Body of pancreas (tissue), 4 donors: ENCODE measurements around the gene KDM2B. TPM values are rescaled to one million over a fixed set of nuclear protein-coding genes. Genes with fewer than 3 reads are reported as not detected.

ENCODE experiments used
- ATAC-seq: fragments of 150-250 bp; one replicate; pipeline ENCODE4 v1.9.1; 2016
- DNase-seq, 4 donors: peaks; one replicate each; pipeline ENCODE4 v3.0.0-alpha.2; 2019
- H3K27ac ChIP-seq, 4 donors: fragments of 200-600 bp; sonication (generic); 1 replicate in 3 of 4; 2 replicates in 1 of 4; pipeline versions ENCODE4 v1.5.1 to v1.6.1; 2016 to 2019; ENCODE audit warnings: mild to moderate bottlenecking in 1 of 4, mixed read lengths in 1 of 4, moderate library complexity in 1 of 4
- H3K27me3 ChIP-seq, 2 donors: fragments of 200-600 bp; sonication (generic); one replicate each; pipeline ENCODE4 v1.6.0; 2016; ENCODE audit warnings: mild to moderate bottlenecking in 1 of 2
- H3K36me3 ChIP-seq, 2 donors: fragments of 200-600 bp; sonication (generic); replicated peaks in 1 of 2; 2 replicates each; pipeline ENCODE4 v1.5.1; 2016; ENCODE audit warnings: low read depth in 2 of 2; ENCODE audit not compliant: insufficient read depth in 1 of 2
- H3K4me1 ChIP-seq: fragments of 200-600 bp; sonication (generic); one replicate; pipeline ENCODE4 v1.6.0; 2016
- H3K4me3 ChIP-seq, 2 donors: fragments of 200-600 bp; sonication (generic); 1 replicate in 1 of 2; 2 replicates in 1 of 2; pipeline ENCODE4 v1.5.1; 2016 to 2019
- H3K9me3 ChIP-seq, 3 donors: fragments of 200-600 bp; sonication (generic); 1 replicate in 2 of 3; 2 replicates in 1 of 3; pipeline ENCODE4 v1.5.1; 2016
- CTCF ChIP-seq, 7 experiments: fragments of 450-650 bp in 4 of 7; fragments of 200-600 bp in 3 of 7; sonication (generic) in 3 of 7; IDR thresholded peaks; one replicate each; pipeline ENCODE4 v1.5.1; 2016 to 2019; ENCODE audit warnings: antibody characterized with exemption in 7 of 7
- POLR2A ChIP-seq, 3 donors: fragments of 450-650 bp; IDR thresholded peaks; one replicate each; pipeline ENCODE4 v1.6.1; 2016; ENCODE audit warnings: antibody characterized with exemption in 3 of 3, mild to moderate bottlenecking in 2 of 3
- WGBS, 2 donors: methylation state at CpG; one replicate each; pipeline ENCODE4 v1.1.5; 2017; 5-methylcytosine and 5-hydroxymethylcytosine counted together
- intact Hi-C: fragments of 100-400 bp; cut with DNase I; formaldehyde crosslinking; loops from one replicate; pipeline ENCODE4 v1.15.1; 2023
- total RNA-seq, 2 donors: library from RNA; depleted of rRNA; stranded (reverse); fragments of >200 nt; gene quantifications; one replicate each; pipeline ENCODE4 v1.1.0, GENCODE V29; 2016

Gene KDM2B
- total RNA-seq, 2 donors from 2014 or later = 17.8 to 26.5 TPM

GRCh38 chr12:121464331-121464730, 116.5 kb downstream of the KDM2B start:
- Histone ChIP-seq H3K9me3 (no peaks in the 10 kb centered on the region), H3K4me3 (no peak overlapping the region), H3K4me1 (peaks cover 21% of the 10 kb centered on the region), H3K36me3 (no peaks in the 10 kb centered on the region), H3K27ac (no peak overlapping the region), H3K27me3 (no peaks in the 10 kb centered on the region)
- no peak for ATAC-seq
- intact Hi-C loops = no loop called here
- no peak for DNase-seq
- no peak for TF ChIP-seq POLR2A (IDR thresholded peaks at IDR 0.05)
- TF ChIP-seq CTCF (IDR thresholded peaks at IDR 0.05) = no peak
- WGBS, 2 donors = 93 to 97% methylated on average over 13 of the region's 13 CpGs

GRCh38 chr12:121461048-121461447, 119.8 kb downstream of the KDM2B start:
- DNase-seq = peak in 1 of 4 donors; percentile 33
- intact Hi-C loops = no loop called here
- Histone ChIP-seq H3K4me1 (peaks cover 10% of the 10 kb centered on the region), H3K4me3 (no peak overlapping the region), H3K36me3 (no peaks in the 10 kb centered on the region), H3K9me3 (no peaks in the 10 kb centered on the region), H3K27me3 (no peaks in the 10 kb centered on the region), H3K27ac (no peak overlapping the region)
- 81 to 90% methylated on average over 5 of the region's 5 CpGs for WGBS, 2 donors
- no peak for ATAC-seq
- TF ChIP-seq POLR2A (IDR thresholded peaks at IDR 0.05) (peak in 1 of 3 donors; percentile 16), CTCF (IDR thresholded peaks at IDR 0.05) (no peak)

- no peak for ATAC-seq
- intact Hi-C loops = no loop called here
- no peaks in the 10 kb centered on the region for H3K9me3 ChIP-seq
- no peaks in the 10 kb centered on the region for H3K27me3 ChIP-seq
- no peak overlapping the region for H3K4me3 ChIP-seq
- DNase-seq = no peak
- no peak overlapping the region for H3K27ac ChIP-seq
- H3K36me3 ChIP-seq = no peaks in the 10 kb centered on the region
- TF ChIP-seq POLR2A (IDR thresholded peaks at IDR 0.05) (no peak), CTCF (IDR thresholded peaks at IDR 0.05) (no peak)
- no peaks in the 10 kb centered on the region for H3K4me1 ChIP-seq
- 82% methylated on average over 8 of the region's 8 CpGs for WGBS, 2 donors
Observed at GRCh38 chr12:121456551-121456950, 124.3 kb downstream of the KDM2B start.

GRCh38 chr12:121455766-121456420, 124.9 kb downstream of the KDM2B start:
- Histone ChIP-seq H3K4me3 (no peak overlapping the region), H3K36me3 (no peaks in the 10 kb centered on the region), H3K27ac (no peak overlapping the region), H3K9me3 (no peaks in the 10 kb centered on the region), H3K4me1 (no peaks in the 10 kb centered on the region), H3K27me3 (no peaks in the 10 kb centered on the region)
- ATAC-seq (no peak), DNase-seq (no peak)
- intact Hi-C loops = no loop called here
- WGBS, 2 donors = 89 to 94% methylated on average over 23 of the region's 23 CpGs
- TF ChIP-seq POLR2A (IDR thresholded peaks at IDR 0.05) = no peak
- no peak for TF ChIP-seq CTCF (IDR thresholded peaks at IDR 0.05)

GRCh38 chr12:121454921-121455320, 125.9 kb downstream of the KDM2B start:
- intact Hi-C loops = no loop called here
- no peaks in the 10 kb centered on the region for H3K4me1 ChIP-seq
- no peak for TF ChIP-seq CTCF (IDR thresholded peaks at IDR 0.05)
- TF ChIP-seq POLR2A (IDR thresholded peaks at IDR 0.05) = no peak
- no peak for DNase-seq
- no peaks in the 10 kb centered on the region for H3K9me3 ChIP-seq
- no peak for ATAC-seq
- 88 to 92% methylated on average over 6 of the region's 6 CpGs for WGBS, 2 donors
- no peak overlapping the region for H3K4me3 ChIP-seq
- no peaks in the 10 kb centered on the region for H3K36me3 ChIP-seq
- no peaks in the 10 kb centered on the region for H3K27me3 ChIP-seq
- H3K27ac ChIP-seq = no peak overlapping the region
